SK-N-SH (cell line): ENCODE data around the gene NUDT1. TPM values are rescaled to one million over a fixed set of nuclear protein-coding genes. Genes with fewer than 3 reads are reported as not detected.

Experiments
- CTCF ChIA-PET: fragments of 300-600, 350-600 bp; formaldehyde crosslinking; extraction: SDS; loops from one replicate; lab custom pipeline; 2021; lab: Yijun Ruan, JAX
- POLR2A ChIA-PET: fragments of 350-600 bp; sonication (Branson Sonifier 250); formaldehyde crosslinking; extraction: SDS; loops from one replicate; lab custom pipeline; 2020; ENCODE audit warnings: antibody characterized with exemption, inconsistent platforms; lab: Yijun Ruan, JAX
- DNase-seq: peaks from one replicate; pipeline ENCODE4 v3.0.0; 2012
- H2AFZ ChIP-seq: fragments of 200-600 bp; sonication (generic); 2 replicates; pipeline ENCODE4 v1.8.1; 2016; ENCODE audit warnings: antibody characterized with exemption, mild to moderate bottlenecking, low read depth
- H3F3A ChIP-seq: fragments of 200-600 bp; sonication (generic); replicated peaks from 2 replicates; pipeline ENCODE3; 2016; ENCODE audit warnings: antibody characterized with exemption, mild to moderate bottlenecking; ENCODE audit not compliant: insufficient read depth
- H3K27ac ChIP-seq, 2 experiments: fragments of 200-500 bp in 1 of 2; fragments of 200-600 bp in 1 of 2; sonication (Bioruptor generic) in 1 of 2; sonication (generic), shearing (Covaris generic) in 1 of 2; 2 replicates each; pipeline versions ENCODE4 v1.5.1 to v1.6.1; 2014 to 2016; ENCODE audit warnings: low read depth in 2 of 2, inconsistent platforms in 1 of 2, low read length in 1 of 2, mild to moderate bottlenecking in 1 of 2, mixed read lengths in 1 of 2
- H3K27me3 ChIP-seq: fragments of 200-600 bp; sonication (generic), shearing (Covaris generic); 2 replicates; pipeline ENCODE4 v1.6.1; 2016; ENCODE audit warnings: mixed run types; ENCODE audit not compliant: insufficient read depth
- H3K36me3 ChIP-seq, 2 experiments: fragments of 200-500 bp in 1 of 2; fragments of 200-600 bp in 1 of 2; sonication (Bioruptor generic) in 1 of 2; sonication (generic) in 1 of 2; replicated peaks in 1 of 2; 2 replicates each; pipeline versions ENCODE3 to v1.5.1; 2014 to 2016; ENCODE audit warnings: low read length in 1 of 2, mild to moderate bottlenecking in 1 of 2; ENCODE audit not compliant: insufficient read depth in 2 of 2, control insufficient read depth in 1 of 2
- H3K4me1 ChIP-seq, 2 experiments: fragments of 200-500 bp in 1 of 2; fragments of 200-600 bp in 1 of 2; sonication (Bioruptor generic) in 1 of 2; sonication (generic), shearing (Covaris generic) in 1 of 2; 2 replicates each; pipeline versions ENCODE4 v1.5.1 to v1.6.1; 2014 to 2016; ENCODE audit warnings: low read depth in 1 of 2, low read length in 1 of 2, mixed run types in 1 of 2; ENCODE audit not compliant: insufficient read depth in 2 of 2, control insufficient read depth in 1 of 2
- H3K4me2 ChIP-seq: fragments of 200-600 bp; sonication (generic), shearing (Covaris generic); 2 replicates; pipeline ENCODE4 v1.6.1; 2017; ENCODE audit warnings: mixed run types
- H3K4me3 ChIP-seq, 2 experiments: fragments of 200-500 bp in 1 of 2; fragments of 200-600 bp in 1 of 2; sonication (Bioruptor generic) in 1 of 2; sonication (generic), shearing (Covaris generic) in 1 of 2; 2 replicates each; pipeline versions ENCODE4 v1.5.1 to v1.8.1; 2014 to 2016; ENCODE audit warnings: low read depth in 2 of 2, inconsistent platforms in 1 of 2, low read length in 1 of 2, mild to moderate bottlenecking in 1 of 2, mixed read lengths in 1 of 2, moderate library complexity in 1 of 2
- H3K79me2 ChIP-seq: fragments of 200-600 bp; sonication (generic); 2 replicates; pipeline ENCODE4 v1.8.1; 2017; ENCODE audit warnings: mild to moderate bottlenecking; ENCODE audit not compliant: insufficient read depth
- H3K9ac ChIP-seq: fragments of 200-600 bp; sonication (generic); 2 replicates; pipeline ENCODE4 v1.6.1; 2017; ENCODE audit warnings: mixed run types
- H3K9me2 ChIP-seq: fragments of 200-600 bp; sonication (generic); 2 replicates; pipeline ENCODE4 v1.6.1; 2017; ENCODE audit warnings: mixed run types
- H3K9me3 ChIP-seq: fragments of 200-600 bp; sonication (generic); 2 replicates; pipeline ENCODE4 v1.6.1; 2017; ENCODE audit warnings: mixed run types, mild to moderate bottlenecking, moderate library complexity
- H4K20me1 ChIP-seq: fragments of 200-600 bp; sonication (generic); 2 replicates; pipeline ENCODE4 v1.6.1; 2017; ENCODE audit warnings: mild to moderate bottlenecking, mixed run types; ENCODE audit not compliant: insufficient read depth
- CHD2 ChIP-seq: fragments of 150-350 bp; IDR thresholded peaks from 2 replicates; pipeline ENCODE4 v1.6.1; 2018; ENCODE audit warnings: low read length; ENCODE audit not compliant: partially characterized antibody
- EP300 ChIP-seq, 2 experiments: IDR thresholded peaks; 2 replicates each; pipeline versions ENCODE4 v1.4.0 to v1.6.1; 2012; ENCODE audit warnings: borderline replicate concordance in 1 of 2, low read depth in 1 of 2, low read length in 1 of 2
- EZH2phosphoT487 ChIP-seq: fragments of 200-600 bp; sonication (generic); IDR thresholded peaks from 2 replicates; pipeline ENCODE4 v1.6.1; 2017; ENCODE audit warnings: low read depth, mixed run types, mild to moderate bottlenecking, antibody characterized with exemption, moderate library complexity, borderline replicate concordance
- FOSL2 ChIP-seq: IDR thresholded peaks from 2 replicates; pipeline ENCODE4 v1.4.0; 2012; ENCODE audit warnings: low read depth, mild to moderate bottlenecking, moderate library complexity, borderline replicate concordance
- GABPA ChIP-seq: IDR thresholded peaks from 2 replicates; pipeline ENCODE4 v1.4.0; 2012; ENCODE audit warnings: low read depth, mild to moderate bottlenecking
- GATA2 ChIP-seq: sonication (generic); formaldehyde crosslinking; IDR thresholded peaks from 2 replicates; pipeline ENCODE4 v1.5.0; 2020; ENCODE audit warnings: mild to moderate bottlenecking, missing genetic modification reagents
- MEF2A ChIP-seq: IDR thresholded peaks from 2 replicates; pipeline ENCODE4 v1.4.0; 2012; ENCODE audit warnings: low read depth, borderline replicate concordance
- MXI1 ChIP-seq: IDR thresholded peaks from 2 replicates; pipeline ENCODE4 v1.6.1; 2012; ENCODE audit warnings: mild to moderate bottlenecking, low read depth, low read length, improper control_type of control experiment
- NFIC ChIP-seq: IDR thresholded peaks from 2 replicates; pipeline ENCODE4 v1.4.0; 2012; ENCODE audit warnings: borderline replicate concordance
- NRF1 ChIP-seq: IDR thresholded peaks from 2 replicates; pipeline ENCODE4 v1.6.1; 2012; ENCODE audit warnings: low read depth, mild to moderate bottlenecking, low read length
- RCOR1 ChIP-seq: fragments of 150-350 bp; IDR thresholded peaks from 2 replicates; pipeline ENCODE4 v1.6.1; 2017; ENCODE audit warnings: antibody characterized with exemption, low read length
- REST ChIP-seq: IDR thresholded peaks from 2 replicates; pipeline ENCODE4 v1.6.1; 2012; ENCODE audit warnings: mild to moderate bottlenecking, low read depth, low read length, moderate library complexity
- RXRA ChIP-seq: IDR thresholded peaks from 2 replicates; pipeline ENCODE4 v1.4.0; 2012; ENCODE audit warnings: low read depth, mild to moderate bottlenecking, borderline replicate concordance
- TAF1 ChIP-seq: IDR thresholded peaks from 2 replicates; pipeline ENCODE4 v1.6.1; 2012; ENCODE audit warnings: low read depth, mild to moderate bottlenecking, low read length, moderate library complexity, borderline replicate concordance
- TCF12 ChIP-seq: IDR thresholded peaks from 2 replicates; pipeline ENCODE4 v1.4.0; 2012
- TEAD4 ChIP-seq: IDR thresholded peaks from 2 replicates; pipeline ENCODE4 v1.4.0; 2012; ENCODE audit warnings: mild to moderate bottlenecking, borderline replicate concordance; ENCODE audit not compliant: insufficient read depth
- USF2 ChIP-seq: fragments of 150-350 bp; IDR thresholded peaks from 2 replicates; pipeline ENCODE4 v1.6.1; 2017; ENCODE audit warnings: antibody characterized with exemption, low read length, low read depth, borderline replicate concordance
- WGBS: methylation state at CpG from one replicate; pipeline ENCODE4 v1.1.6; 2017; ENCODE audit warnings: low lambda C conversion rate; 5-methylcytosine and 5-hydroxymethylcytosine counted together
- polyA plus RNA-seq, 3 experiments: library from polyadenylated mRNA; depleted of rRNA; stranded (reverse); fragments of >200 nt; gene quantifications; 2 replicates each; pipeline ENCODE4 v1.2.3, GENCODE V29; 2012
- TF ChIP-seq, protein P1 (sequence below): fragments of 150-350 bp; IDR thresholded peaks from 2 replicates; pipeline ENCODE4 v1.6.1; 2016; ENCODE audit warnings: mild to moderate bottlenecking, low read depth, low read length
- TF ChIP-seq, protein P2 (sequence below): IDR thresholded peaks from 2 replicates; pipeline ENCODE4 v1.4.0; 2012; ENCODE audit warnings: low read depth, borderline replicate concordance
- TF ChIP-seq, protein P3 (sequence below): IDR thresholded peaks from 2 replicates; pipeline ENCODE4 v1.4.0; 2012; ENCODE audit warnings: low read depth, borderline replicate concordance

The NUDT1 gene
- polyA plus RNA-seq, 1 of the 3 experiments (the other 2 are of a cell fraction): 98.1 TPM

DNA sequence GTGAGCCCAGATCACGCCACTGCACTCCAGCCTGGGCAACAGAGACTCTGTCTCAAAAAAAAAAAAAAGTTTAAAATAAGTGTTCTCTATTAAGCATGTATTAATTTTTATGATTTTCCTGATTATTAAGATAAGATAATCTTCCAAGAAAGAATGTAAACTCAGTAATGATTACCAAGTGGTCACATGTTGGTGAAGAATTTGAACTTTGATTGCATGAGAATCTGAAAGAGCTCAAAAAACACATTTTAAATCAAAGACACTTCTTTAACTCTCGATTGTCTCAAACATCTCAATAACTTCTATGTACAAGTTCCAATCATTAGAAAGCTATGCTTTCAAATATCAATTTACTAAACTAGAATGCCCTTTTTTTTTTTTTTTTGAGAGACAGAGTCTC is 38.4 kb downstream of the NUDT1 start:
- CTCF ChIA-PET: interaction anchor here (0.6 to 2.0 kb wide), 5 partner anchors 32 to 188 kb away, joined by 3 to 7 read pairs (median 3); no protein-coding TSS in a partner anchor

DNA sequence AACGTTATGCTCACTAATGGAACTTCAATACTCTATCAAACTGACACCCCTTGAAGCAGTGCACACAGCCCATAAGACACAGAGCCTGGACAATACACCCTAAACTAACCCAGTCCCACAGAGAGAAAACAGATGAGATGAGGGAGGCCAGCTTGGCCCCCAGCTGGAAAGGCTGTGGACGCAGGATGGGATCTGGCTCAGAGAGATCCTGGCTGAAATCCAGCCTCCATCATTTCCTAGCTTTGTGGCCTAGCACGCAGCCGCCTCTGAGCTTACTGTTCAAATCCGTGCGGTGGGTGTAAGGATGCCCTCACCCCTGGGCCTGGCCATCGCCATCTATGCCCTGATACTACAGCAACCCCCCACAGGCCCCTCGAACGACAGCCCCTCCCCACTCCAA is 39.5 kb downstream of the NUDT1 start:
- ChIA-PET POLR2A (interaction anchor here (1.0 kb wide), 1 partner anchor 48 kb away, joined by 5 read pairs; no protein-coding TSS in a partner anchor), CTCF (interaction anchor here (1.1 to 1.9 kb wide), 3 partner anchors 34 to 66 kb away, joined by 4 to 7 read pairs (median 4); no protein-coding TSS in a partner anchor)
- H3K79me2 ChIP-seq: peaks cover 11% of the 10 kb centered on the region; the same call in 1 of the 2 replicates
- peak; percentile 88 for DNase-seq
- no peaks in the 10 kb centered on the region for H3K9me2 ChIP-seq
- H3K9me3 ChIP-seq: no peaks in the 10 kb centered on the region
- H3F3A ChIP-seq: no peaks in the 10 kb centered on the region
- H2AFZ ChIP-seq: no peak overlapping the region
- H3K4me3 ChIP-seq: no peak overlapping the region
- H3K36me3 ChIP-seq: no peaks in the 10 kb centered on the region
- no peak overlapping the region for H3K9ac ChIP-seq
- H4K20me1 ChIP-seq: 0 out of 2 replicates have a peak, but pooled peaks cover 5% of the 10 kb centered on the region
- no peak overlapping the region for H3K4me2 ChIP-seq
- 70% methylated on average over 9 of the region's 9 CpGs for WGBS
- H3K27ac ChIP-seq: peak overlapping the region in 1 of 2 experiments; percentile 66; a peak in 2 of 4 replicates
- no peaks in the 10 kb centered on the region for H3K27me3 ChIP-seq
- H3K4me1 ChIP-seq: peaks cover 0 to 13% of the 10 kb centered on the region in 2 experiments; a peak in 1 of 4 replicates
- TF ChIP-seq, protein P1, sequence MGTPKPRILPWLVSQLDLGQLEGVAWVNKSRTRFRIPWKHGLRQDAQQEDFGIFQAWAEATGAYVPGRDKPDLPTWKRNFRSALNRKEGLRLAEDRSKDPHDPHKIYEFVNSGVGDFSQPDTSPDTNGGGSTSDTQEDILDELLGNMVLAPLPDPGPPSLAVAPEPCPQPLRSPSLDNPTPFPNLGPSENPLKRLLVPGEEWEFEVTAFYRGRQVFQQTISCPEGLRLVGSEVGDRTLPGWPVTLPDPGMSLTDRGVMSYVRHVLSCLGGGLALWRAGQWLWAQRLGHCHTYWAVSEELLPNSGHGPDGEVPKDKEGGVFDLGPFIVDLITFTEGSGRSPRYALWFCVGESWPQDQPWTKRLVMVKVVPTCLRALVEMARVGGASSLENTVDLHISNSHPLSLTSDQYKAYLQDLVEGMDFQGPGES: no peak
- TF ChIP-seq EP300 (IDR thresholded peaks at IDR 0.05; ENCODE audit: borderline replicate concordance in 1 of 2, low read depth in 1 of 2, low read length in 1 of 2) (no peak), NFIC (no peak), NRF1 (no peak), TCF12 (no peak), REST (no peak), EZH2phosphoT487 (no peak), TAF1 (no peak), MXI1 (no peak), RCOR1 (no peak), TEAD4 (no peak)
- TF ChIP-seq, protein P2, sequence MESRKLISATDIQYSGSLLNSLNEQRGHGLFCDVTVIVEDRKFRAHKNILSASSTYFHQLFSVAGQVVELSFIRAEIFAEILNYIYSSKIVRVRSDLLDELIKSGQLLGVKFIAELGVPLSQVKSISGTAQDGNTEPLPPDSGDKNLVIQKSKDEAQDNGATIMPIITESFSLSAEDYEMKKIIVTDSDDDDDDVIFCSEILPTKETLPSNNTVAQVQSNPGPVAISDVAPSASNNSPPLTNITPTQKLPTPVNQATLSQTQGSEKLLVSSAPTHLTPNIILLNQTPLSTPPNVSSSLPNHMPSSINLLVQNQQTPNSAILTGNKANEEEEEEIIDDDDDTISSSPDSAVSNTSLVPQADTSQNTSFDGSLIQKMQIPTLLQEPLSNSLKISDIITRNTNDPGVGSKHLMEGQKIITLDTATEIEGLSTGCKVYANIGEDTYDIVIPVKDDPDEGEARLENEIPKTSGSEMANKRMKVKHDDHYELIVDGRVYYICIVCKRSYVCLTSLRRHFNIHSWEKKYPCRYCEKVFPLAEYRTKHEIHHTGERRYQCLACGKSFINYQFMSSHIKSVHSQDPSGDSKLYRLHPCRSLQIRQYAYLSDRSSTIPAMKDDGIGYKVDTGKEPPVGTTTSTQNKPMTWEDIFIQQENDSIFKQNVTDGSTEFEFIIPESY: no peak
- TF ChIP-seq, protein P3, sequence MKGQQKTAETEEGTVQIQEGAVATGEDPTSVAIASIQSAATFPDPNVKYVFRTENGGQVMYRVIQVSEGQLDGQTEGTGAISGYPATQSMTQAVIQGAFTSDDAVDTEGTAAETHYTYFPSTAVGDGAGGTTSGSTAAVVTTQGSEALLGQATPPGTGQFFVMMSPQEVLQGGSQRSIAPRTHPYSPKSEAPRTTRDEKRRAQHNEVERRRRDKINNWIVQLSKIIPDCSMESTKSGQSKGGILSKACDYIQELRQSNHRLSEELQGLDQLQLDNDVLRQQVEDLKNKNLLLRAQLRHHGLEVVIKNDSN: no peak

More for the DNA sequence above, 38.4 kb downstream of the NUDT1 start:
- no peak overlapping the region for H3K9ac ChIP-seq
- no peak overlapping the region for H3K4me2 ChIP-seq
- no peaks in the 10 kb centered on the region for H3K9me2 ChIP-seq
- H3F3A ChIP-seq: no peaks in the 10 kb centered on the region
- POLR2A ChIA-PET: no interaction called here
- DNase-seq: no peak
- H3K9me3 ChIP-seq: no peaks in the 10 kb centered on the region
- H3K27ac ChIP-seq: no peak overlapping the region
- H2AFZ ChIP-seq: no peak overlapping the region
- 0 out of 2 replicates have a peak, but pooled peaks cover 5% of the 10 kb centered on the region for H4K20me1 ChIP-seq
- no peak overlapping the region for H3K4me3 ChIP-seq
- WGBS: 96% methylated on average over 2 of the region's 2 CpGs
- no peaks in the 10 kb centered on the region for H3K27me3 ChIP-seq
- H3K79me2 ChIP-seq: peaks cover 11% of the 10 kb centered on the region; the same call in 1 of the 2 replicates
- TF ChIP-seq CHD2: no peak
- no peak for TF ChIP-seq FOSL2
- TF ChIP-seq USF2: no peak
- no peak for TF ChIP-seq GATA2 (CRISPR knock-in tag)
- no peak for TF ChIP-seq GABPA
- TF ChIP-seq MXI1: no peak
- TF ChIP-seq MEF2A: no peak
- TF ChIP-seq RXRA: no peak
- peaks cover 0 to 13% of the 10 kb centered on the region in 2 experiments; a peak in 1 of 4 replicates for H3K4me1 ChIP-seq
- H3K36me3 ChIP-seq: no peaks in the 10 kb centered on the region
